NCI-H1417 treated with DMSO at 0.1 percent for 48 hours (cell line): ENCODE results near the gene FAM118A.
"Not testable (repeated sequence)": the region's sequence is repeated elsewhere in the genome, so short reads cannot be mapped to it uniquely, and the experiment has no call there.

Experiments
- DNase-seq: peaks from one replicate; lab custom pipeline; 2025; lab: John Stamatoyannopoulos, UW

FAM118A gene

DNA sequence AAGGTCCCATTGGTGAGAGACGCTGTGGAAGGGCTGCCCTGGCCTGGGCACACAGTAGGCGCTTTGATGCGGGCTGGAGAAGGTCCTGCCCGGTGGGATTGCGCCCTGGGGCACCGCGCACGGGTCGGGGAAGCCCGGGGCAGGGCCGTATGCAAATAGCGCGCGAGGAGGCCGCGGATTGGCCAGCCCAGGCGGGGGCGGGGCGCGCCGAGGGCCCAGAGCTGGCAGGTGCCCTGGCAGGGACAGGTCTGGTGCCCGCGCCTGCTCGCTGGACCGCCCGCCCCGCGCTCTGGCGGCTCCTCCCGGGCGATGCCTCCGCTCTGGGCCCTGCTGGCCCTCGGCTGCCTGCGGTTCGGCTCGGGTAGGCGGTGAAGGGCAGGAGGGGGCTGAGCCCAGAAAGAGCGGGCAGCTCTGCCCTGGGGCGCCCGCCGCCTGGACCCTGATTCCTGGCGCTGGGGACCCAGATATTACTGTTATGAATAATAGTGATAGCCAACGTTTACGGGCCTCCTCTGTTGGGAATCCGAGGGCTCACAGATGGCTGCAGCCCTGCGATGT, 24.9 kb upstream of the FAM118A start, which contains the start of gene UPK3A:
TSS of gene UPK3A (plus strand) at position 245 of the 558 bp plus-strand sequence. CDS start at position 310, 65 bp downstream.
- no peak for DNase-seq

DNA sequence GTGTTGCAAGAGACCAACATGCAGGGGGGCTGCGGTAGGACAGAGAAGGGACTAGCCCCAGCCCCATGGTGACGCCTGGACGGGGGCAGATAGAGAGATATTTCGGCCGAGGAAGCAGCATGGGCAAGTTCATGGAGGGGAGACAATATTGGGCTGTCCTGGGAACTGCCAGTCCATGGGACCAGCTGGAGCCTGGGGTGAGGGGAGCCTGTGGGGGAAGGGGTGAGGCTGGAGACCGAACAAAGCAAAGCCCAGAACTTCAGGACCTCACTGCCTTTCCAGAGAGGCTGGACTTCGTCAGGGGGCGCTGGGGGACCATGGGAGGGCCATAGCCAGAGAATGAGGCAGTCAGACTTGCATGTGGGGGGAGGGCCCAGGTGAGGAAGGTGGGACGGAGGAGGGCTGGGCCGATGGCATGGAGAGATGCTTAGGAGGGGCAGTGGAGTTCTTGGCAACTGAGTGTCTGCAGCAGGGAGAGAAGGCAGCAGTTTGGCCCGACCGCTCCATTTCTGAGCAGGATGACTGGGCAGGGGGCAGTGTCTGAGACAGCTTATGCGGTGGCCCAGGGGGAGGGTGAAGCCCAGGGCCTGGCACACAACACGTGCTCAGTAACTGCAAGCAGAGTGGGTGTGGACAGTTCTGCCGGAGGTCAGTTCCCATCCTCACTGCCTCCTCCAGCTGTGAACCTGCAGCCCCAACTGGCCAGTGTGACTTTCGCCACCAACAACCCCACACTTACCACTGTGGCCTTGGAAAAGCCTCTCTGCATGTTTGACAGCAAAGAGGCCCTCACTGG, 24.3 kb upstream of the FAM118A start:
- no peak for DNase-seq

DNA sequence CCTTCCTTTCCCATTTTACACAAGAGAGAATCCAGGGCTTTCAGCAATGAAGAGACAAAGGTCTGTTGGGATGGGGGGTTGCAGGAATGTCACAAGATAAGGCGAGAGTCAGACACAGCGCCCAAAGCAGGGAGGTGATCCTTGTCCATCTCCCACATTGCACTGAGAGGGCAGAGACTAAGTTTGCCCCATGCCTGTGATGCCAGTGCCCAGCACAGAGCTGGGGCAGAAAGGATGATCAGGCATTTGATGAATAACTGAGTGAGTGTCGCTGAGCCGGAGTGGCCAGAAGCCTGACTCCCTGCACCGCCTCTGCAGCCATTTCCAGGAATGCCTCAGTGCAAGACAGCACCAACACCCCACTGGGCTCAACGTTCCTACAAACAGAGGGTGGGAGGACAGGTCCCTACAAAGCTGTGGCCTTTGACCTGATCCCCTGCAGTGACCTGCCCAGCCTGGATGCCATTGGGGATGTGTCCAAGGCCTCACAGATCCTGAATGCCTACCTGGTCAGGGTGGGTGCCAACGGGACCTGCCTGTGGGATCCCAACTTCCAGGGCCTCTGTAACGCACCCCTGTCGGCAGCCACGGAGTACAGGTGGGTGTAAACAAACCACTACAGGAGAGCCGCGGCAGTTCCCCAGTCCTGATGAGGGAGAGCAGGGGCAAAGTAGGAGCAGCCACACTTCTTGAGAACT, 22.7 kb upstream of the FAM118A start:
- no peak for DNase-seq

DNA sequence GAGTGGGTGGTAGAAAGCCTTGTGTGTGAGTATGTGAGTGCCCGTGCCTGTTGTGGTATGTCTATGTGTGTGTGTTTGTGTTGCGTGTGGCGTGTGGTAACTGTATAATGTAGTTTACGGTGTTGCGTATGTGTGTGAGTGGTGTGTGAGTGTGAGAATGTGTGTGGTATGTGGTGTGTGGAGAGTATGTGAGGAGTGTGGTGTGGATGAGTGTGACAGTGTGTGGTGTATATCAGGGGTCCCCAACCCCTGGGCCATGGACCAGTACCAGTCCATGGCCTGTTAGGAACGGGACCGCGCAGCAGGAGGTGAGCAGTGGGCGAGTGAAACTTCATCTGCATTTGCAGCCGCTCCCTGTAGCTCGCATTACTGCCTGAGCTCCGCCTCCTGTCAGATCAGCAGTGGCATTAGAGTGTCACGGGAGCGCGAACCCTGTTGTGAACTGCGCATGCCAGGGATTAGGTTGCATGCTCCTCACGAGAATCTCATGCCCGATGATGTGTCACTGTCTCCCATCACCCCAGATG, 19.3 kb upstream of the FAM118A start:
- no peak for DNase-seq

DNA sequence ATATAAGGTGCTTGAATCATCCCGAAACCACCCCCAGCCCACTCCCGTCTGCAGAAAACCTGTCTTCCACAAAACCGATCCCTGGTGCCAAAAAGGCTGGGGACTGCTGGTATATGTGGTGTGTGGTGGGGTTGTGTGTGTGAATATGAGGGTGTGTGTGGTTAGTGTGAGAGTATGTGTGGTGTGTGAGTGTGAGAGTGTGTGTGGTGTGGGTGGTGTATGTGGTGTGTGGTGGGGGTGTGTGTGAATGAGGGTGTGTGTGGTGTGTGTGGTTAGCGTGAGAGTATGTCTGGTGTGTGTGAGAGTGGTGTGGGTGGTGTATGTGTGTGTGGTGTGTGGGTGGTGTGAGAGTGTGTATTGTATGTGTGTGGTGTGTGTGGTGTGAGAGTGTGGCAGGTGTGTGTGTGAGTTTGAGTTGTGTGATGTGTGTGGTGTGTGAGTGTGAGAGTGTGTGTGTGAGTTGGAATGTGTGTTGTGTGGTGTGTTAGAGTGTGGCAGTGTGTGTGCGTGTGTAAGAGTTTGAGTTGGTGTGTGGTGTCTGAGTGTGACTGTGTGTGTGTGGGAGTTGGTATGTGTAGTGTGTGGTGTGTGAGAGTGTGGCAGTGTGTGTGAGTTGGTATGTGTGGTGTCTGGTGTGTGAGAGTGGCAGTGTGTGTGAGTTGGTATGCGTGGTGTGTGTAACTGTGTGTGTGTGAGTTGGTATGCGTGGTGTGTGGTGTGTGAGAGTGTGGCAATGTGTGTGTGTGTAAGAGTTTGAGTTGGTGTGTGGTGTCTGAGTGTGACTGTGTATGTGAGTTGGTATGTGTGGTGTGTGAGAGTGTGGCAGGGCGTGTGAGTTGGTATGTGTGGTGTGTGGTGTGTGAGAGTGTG, 18.4 kb upstream of the FAM118A start:
- DNase-seq = no peak

DNA sequence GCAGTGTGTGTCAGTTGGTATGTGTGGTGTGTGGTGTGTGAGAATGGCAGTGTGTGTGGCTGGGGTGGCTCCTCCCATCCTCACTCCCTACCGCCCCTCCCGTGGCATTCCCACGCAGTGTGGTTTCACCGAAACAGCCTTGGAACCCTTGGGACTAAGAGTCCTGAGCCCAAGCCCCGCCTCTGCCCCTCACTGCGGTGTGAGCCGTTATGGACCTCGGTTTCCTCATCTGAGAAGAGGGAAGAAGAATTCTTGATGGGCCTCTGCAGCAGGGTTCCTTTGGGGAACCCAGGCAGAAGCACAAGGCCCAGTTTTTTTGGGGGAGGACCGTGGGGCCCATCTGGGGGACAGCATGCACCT, 17.8 kb upstream of the FAM118A start:
- DNase-seq = no peak

DNA sequence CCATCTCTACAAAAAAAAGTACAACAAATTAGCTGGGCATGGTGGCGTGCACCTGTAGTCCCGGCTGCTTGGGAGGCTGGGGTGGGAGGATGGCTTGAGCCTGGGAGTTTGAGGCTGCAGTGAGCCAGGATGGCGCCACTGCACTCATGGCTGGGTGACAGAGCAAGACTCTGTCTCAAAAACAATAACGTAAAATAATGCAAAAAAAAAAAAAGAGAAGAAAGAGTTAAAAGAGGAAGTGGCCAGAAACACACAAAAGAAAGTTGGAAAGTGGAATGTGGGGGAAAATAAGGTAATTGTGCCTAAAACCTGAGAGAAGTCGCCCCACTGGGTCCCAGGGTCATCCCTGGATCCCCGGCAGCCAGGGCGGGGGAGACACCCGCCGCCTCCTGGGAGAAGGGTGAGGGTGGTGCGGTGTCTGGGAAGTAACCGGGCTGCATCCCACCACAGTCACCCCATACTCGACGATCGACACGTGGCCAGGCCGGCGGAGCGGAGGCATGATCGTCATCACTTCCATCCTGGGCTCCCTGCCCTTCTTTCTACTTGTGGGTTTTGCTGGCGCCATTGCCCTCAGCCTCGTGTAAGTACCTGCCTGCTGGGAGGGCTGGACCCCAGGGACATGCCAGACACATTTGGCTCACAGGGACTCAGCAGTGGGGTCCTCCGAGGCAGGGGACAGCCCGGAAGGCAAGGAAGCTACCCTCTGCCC, 16.8 kb upstream of the FAM118A start:
- DNase-seq = no peak

DNA sequence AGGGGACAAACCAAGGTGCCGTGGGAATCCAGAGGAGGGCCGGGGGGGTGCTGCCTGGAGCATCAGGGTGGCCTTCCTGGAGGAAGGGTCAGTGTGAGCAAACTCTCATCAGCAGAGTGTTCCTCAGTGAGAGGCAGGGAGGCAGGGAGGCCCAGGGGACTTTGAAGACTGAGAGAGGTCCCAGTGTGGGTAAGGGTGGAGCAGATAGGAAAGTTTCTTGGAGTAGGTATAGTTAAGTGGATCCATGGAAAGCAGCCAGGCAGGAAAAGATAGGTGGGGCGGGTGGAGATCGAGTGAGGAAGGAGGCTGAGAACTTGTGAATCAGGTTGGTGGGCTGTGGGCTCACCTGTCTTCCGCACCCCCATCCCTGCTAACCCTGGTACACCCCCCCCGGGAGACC, 15.7 kb upstream of the FAM118A start:
- DNase-seq = no peak

DNA sequence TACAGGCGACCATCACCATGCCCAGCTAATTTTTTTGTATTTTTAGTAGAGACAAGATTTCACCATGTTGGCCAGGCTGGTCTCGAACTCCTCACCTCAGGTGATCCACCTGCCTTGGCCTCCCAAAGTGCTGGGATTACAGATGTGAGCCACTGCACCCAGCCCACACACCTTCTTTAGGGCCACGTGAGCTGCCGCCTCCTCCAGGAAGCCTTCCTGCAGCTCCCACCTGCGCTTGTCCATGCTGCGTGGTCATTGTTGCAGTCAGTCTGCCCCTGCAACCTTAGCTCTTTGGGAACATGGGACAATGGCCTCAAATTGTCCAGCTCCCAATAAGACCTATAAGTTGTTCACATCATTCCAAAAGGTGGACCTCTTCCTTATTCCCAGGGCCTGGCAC, 14.7 kb upstream of the FAM118A start:
- not testable (repeated sequence) for DNase-seq

DNA sequence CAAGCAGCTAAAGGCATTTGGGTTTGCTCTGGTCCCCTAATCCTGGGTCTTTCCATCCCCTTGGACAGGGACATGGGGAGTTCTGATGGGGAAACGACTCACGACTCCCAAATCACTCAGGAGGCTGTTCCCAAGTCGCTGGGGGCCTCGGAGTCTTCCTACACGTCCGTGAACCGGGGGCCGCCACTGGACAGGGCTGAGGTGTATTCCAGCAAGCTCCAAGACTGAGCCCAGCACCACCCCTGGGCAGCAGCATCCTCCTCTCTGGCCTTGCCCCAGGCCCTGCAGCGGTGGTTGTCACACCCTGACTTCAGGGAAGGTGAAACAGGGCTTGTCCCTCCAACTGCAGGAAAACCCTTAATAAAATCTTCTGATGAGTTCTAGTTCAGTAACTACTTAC, 14.2 kb upstream of the FAM118A start:
- DNase-seq = no peak

DNA sequence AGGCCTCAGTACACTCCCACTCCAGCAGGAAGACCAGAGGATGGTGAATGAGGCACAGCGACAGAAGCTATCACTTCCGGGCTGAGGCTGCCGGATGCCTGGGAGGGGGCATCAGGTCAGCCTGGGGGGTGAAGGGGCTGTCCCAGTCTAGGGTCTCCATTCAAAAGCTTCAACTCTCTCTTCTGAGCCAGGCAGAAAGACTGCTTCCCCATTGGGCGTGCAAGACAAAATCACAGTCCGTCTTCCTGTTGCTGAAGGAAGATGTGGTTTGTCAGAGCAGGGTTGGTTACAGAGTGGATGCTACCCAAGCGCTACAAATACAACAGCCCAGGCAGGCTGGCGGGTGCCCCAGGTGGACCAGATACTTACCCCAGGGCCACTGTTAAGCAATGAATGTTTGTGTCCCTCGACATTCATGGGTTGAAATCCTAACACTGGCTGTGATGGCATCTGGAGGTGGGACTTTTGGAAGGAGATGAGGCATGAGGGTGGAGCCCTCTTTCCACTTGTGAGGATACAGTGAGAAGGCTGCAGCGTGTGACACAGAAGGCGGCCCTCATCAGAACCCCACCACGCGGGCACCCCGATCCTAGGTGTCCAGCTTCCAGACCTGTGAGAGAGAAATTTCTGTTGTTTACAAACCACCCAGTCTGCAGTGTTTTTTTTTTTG, 13.0 kb upstream of the FAM118A start:
- no peak for DNase-seq

DNA sequence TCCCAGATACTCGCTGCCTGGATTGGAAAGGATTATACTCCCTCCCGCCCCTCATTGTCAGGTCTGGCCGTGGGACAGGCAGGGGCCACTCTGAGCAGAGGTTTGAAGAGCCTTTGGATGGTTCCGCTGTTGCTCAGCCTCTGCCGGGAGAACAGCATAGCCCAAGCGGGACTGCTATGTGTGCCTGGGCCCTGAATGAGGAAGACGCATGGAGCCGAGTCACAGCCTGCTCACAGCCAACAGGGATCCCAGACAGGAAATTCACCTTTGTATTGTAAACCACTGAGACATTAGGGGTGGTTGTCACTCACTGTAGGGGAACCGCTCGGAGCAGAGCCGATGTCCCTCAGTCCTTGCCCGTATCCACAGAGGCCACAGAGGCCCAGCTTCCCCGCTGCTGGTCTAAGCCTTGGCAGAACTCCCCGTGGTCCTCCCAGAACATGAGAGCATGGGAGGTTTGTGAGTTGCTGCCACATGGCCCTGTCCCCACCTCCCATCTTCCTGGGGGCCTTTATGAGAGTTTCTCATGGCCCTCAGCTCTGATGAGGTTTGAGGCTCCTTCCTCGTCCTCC, 10.7 kb upstream of the FAM118A start:
- DNase-seq = no peak

DNA sequence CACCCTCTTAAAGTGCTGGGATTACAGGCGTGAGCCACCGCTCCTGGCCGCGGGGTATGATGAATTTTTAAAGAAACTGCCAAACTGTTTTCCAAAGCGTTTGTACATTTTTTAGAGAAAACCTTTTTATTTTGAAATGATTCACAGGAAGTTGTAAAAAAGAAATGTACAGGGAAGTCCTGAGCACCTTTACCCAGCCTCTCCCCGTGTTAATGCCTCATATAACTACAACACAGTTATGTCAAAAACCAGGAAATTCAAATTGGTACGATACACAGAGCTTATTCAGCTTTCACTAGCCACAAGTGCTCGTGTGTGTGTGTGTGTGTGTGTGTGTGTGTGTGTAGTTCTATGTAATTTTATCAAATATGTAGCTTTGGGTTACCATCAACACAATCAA, 7.0 kb upstream of the FAM118A start:
- DNase-seq = no peak

DNA sequence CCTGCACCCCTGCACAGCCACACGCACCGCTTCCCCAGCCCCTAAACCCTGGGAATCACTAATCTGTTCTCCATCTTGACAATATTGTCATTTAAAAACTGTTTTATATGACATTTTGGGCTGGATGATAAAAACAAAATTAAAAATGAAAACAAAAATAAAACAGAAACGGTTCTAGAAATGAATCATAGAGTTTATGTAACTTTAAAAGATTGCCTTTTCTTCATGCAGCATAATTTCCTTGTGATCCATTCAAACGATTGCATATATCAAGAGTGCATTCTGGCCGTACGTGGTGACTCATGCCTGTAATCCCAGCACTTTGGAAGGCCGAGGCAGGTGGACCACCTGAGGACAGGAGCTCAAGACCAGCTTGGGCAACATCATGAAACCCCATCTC, 6.6 kb upstream of the FAM118A start:
- no peak for DNase-seq

DNA sequence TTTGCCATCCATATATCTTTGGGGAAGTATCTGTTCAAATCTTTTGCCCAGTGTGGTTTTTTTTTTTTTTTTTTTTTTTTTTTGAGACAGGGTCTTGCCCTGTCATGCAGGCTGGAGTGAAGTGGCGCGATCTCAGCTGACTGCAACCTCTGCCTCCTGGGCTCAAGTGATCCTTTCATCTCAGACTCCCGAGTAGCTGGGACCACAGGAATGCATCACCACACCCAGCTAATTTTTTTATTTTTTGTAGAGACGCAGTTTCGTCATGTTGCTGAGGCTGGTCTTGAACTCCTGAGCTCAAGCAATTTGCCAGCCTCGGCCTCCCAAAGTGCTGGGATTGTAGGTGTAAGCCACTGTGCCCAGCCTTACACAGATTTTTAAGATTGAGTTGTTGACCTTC, 4.8 kb upstream of the FAM118A start:
- DNase-seq = no peak

DNA sequence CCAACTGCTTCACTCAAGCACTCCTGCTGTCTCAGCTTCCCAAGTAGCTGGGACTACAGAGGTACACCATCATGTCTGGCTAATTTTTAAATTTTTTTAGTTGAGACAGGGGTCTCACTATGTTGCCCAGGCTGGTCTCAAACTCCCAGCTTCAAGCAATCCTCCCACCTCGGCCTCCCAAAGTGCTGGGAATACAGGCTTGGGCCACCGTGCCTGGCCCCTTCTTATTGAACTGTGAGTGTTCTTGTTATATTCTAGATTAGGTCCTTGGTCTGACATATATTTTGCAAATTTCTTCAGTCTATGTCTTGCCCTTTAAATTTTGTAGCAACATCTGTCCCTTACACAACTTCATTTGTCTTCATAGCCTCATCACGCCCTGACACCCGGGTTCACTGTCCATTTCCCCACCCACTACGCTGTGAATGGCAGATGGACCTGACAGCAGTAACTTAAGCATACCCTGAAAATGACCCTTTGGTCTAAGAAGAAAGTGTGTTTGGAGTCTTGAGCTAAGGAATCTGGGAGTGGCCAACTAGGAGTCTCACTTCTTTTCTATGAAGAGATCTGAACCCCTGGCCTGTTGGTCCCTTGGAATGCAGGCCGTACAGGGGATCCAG, 4.2 kb upstream of the FAM118A start:
- DNase-seq = no peak

DNA sequence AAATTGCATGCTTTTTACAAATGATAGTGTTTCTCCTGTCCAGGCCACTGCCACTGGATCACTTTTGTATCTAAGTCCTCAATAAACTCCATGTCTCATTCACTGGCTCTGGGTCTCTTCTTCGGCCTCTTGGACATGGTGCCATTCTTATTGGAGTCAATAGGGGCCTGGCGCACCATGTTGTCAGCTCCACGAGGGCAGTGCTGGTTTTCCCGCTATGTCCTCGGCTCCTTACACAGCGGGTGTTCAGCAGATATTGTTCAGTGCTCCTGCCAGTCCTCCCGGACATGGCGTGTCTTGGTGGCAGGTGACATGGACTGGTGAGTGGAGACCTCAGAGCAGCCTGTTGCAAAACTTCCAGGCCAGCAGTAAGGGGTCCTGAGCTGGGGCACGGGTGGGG, 3.6 kb upstream of the FAM118A start:
- no peak for DNase-seq

DNA sequence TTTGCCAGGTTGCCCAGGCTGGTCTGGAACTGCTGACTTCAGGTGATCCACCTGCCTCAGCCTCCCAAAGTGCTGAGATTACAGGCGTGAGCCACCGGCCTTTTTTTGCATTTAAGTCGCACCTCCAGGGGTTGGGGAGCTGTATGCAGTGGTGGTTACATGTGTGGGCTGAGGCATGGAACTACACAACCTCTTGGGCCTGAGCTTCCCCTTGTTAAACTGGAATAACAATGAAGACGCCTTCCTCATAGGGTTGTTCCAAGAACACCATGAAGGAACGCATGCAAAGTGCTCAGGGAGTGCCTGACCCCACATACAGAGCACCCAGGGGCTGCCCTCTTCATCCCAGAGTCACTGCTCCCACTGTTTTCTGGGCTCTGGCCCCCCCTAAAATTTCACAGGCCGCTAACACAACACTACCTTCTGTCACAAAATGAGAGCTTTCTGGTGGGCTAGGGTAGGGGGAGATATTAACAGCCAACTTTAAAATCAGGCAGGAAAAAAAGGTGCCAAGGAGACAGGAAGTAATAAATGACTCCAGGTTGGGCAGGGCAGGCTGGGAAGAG, 1.3 kb upstream of the FAM118A start:
- DNase-seq = no peak

DNA sequence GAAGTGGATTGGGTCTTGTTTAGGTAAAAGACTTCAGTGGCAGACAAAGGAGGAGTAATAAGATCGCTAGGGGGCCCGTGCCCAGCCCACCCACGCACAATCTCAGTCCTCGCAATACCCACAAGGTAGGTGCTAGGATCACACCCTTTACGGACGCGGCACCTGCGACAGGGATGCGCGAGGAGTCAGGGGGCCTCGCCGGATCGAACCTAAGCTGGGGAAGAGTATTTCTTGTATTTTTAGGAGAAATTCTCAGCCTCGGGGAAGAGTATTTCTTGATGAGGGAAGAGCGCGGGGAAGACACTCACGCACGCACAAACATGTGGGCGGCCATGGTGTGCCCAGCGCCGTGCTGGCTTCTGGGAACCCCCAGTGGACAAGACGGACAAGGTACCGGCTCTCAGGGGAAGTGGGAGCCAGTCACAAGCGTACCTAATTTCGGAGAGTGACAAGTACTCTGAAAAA, 745 bp upstream of the FAM118A start:
- DNase-seq = no peak
